ENCODE measurements around the gene CYSLTR2. TPM values are rescaled to one million over a fixed set of nuclear protein-coding genes. Genes with fewer than 3 reads are reported as not detected.

The CYSLTR2 gene
- total RNA-seq, 1 donor from 2014 or later, result not detected

DNA sequence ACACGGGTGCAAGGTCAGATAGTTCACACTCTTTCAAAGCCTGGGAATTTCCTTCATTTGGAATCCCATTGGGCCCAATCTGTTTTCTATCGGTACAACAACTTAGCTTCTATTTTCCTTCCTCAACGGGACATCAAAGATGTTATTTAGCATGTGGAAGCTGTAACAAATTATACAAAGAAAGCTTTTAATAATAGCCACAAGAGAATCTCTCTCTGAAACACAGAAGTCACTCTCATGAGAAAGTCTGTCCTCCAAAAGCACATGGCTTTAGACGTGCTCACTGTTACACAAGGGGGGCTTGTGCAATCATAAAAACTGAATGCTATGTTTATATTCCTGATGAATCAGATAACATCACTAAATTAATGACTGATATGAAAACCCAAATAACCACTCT is 28.9 kb upstream of the CYSLTR2 start:
- Mint-ChIP-seq H3K9me3 (ENCODE audit: low read depth) (peaks cover 9% of the 10 kb centered on the region), H3K4me3 (ENCODE audit: unreplicated experiment) (no peak overlapping the region), H3K27me3 (ENCODE audit: low read depth) (no peaks in the 10 kb centered on the region), H3K27ac (ENCODE audit: unreplicated experiment) (no peak overlapping the region), H3K36me3 (ENCODE audit: low read depth) (peaks cover 2% of the 10 kb centered on the region), H3K4me1 (ENCODE audit: low read depth) (no peaks in the 10 kb centered on the region)
- no peak for DNase-seq (ENCODE audit: low spot score)
- TF ChIP-seq CTCF (IDR thresholded peaks at IDR 0.05), result no peak

DNA sequence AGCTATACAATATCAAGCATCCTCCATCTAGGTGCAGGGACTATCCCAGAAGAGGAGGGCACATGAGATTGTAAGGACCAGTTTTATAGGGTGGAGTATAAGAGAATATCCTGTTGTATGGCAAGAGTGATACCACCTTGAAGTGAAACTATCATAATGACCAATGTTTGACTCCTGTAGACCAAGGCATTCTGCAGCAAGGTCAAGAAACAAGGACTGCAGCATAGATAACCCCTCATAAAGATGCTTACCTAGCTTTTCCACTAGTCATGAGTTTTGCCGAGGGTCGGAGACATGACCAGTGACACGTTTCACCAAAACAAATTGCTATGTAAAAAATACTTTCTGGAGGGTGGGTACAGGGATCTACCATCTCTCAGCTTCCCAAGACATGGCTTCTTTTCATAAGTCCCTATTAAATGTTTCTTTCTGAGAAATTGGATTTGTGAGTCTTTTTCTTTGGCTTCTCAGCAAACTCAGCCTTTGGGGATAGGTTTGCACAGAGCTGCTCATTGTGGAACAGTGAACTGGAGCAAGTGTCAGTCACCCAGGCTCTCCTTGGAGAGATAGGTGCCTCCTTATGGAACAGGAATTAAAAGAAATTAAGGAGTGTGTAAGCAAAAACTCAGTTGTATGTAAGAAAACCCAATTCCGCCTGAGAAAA is 28.2 kb upstream of the CYSLTR2 start:
- H3K9me3 Mint-ChIP-seq (ENCODE audit: low read depth), result peaks cover 9% of the 10 kb centered on the region
- no peaks in the 10 kb centered on the region for H3K4me1 Mint-ChIP-seq (ENCODE audit: low read depth)
- no peak overlapping the region for H3K4me3 Mint-ChIP-seq (ENCODE audit: unreplicated experiment)
- TF ChIP-seq CTCF (IDR thresholded peaks at IDR 0.05), result no peak
- H3K27me3 Mint-ChIP-seq (ENCODE audit: low read depth), result no peaks in the 10 kb centered on the region
- no peak overlapping the region for H3K27ac Mint-ChIP-seq (ENCODE audit: unreplicated experiment)
- no peaks in the 10 kb centered on the region for H3K36me3 Mint-ChIP-seq (ENCODE audit: low read depth)
- no peak for DNase-seq (ENCODE audit: low spot score)

DNA sequence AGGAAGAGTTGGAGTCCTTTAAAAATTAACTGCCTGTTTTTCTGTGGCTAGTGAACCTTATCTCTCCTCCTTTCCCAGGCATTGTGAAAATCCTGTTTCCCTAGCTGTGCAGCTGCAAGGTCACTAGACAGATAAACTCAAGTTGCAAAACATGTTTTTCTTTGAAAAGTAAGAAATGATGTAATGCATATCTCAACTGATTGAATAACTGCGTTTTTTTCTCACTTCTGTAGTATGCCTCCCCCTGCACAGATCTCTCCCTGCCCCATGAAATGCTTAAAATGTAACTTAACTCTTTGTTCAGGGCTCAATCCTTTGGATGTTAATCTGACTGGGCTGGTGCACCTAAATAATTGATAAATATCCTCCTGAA is 27.7 kb upstream of the CYSLTR2 start:
- no peak overlapping the region for H3K4me3 Mint-ChIP-seq (ENCODE audit: unreplicated experiment)
- H3K4me1 Mint-ChIP-seq (ENCODE audit: low read depth), result peaks cover 2% of the 10 kb centered on the region
- no peaks in the 10 kb centered on the region for H3K36me3 Mint-ChIP-seq (ENCODE audit: low read depth)
- no peak for TF ChIP-seq CTCF (IDR thresholded peaks at IDR 0.05)
- no peaks in the 10 kb centered on the region for H3K27me3 Mint-ChIP-seq (ENCODE audit: low read depth)
- H3K9me3 Mint-ChIP-seq (ENCODE audit: low read depth), result peaks cover 8% of the 10 kb centered on the region
- DNase-seq (ENCODE audit: low spot score), result no peak
- H3K27ac Mint-ChIP-seq (ENCODE audit: unreplicated experiment), result no peak overlapping the region

- no peaks in the 10 kb centered on the region for H3K36me3 Mint-ChIP-seq (ENCODE audit: low read depth)
- H3K9me3 Mint-ChIP-seq (ENCODE audit: low read depth), result no peaks in the 10 kb centered on the region
- peaks cover 7% of the 10 kb centered on the region for H3K4me1 Mint-ChIP-seq (ENCODE audit: low read depth)
- no peak for DNase-seq (ENCODE audit: low spot score)
- H3K27ac Mint-ChIP-seq (ENCODE audit: unreplicated experiment), result no peak overlapping the region
- TF ChIP-seq CTCF (IDR thresholded peaks at IDR 0.05), result no peak
- H3K4me3 Mint-ChIP-seq (ENCODE audit: unreplicated experiment), result no peak overlapping the region
- no peaks in the 10 kb centered on the region for H3K27me3 Mint-ChIP-seq (ENCODE audit: low read depth)
Observed at GRCh38 chr13:48626726-48627451, 26.8 kb upstream of the CYSLTR2 start.

DNA sequence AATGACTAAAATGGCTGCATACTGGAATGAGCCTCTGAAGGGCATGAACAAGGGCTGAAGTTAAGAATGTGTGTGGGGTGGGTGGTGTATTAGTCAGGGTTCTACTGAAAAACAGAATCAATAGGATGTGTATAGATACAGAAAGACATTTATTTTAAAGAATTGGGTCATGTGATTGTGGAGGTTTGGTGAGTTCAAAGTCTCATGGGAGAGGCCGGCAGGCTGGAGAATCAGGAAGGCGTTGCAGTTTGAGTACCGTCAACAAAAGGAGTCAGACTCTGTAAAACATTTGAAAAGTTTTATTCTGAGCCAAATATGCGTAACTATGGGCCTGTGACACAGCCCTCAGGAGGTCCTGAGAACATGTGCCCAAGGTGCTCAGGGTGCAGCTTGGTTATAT is 24.5 kb upstream of the CYSLTR2 start:
- TF ChIP-seq CTCF (IDR thresholded peaks at IDR 0.05), result no peak
- Mint-ChIP-seq H3K27ac (ENCODE audit: unreplicated experiment) (no peak overlapping the region), H3K9me3 (ENCODE audit: low read depth) (no peaks in the 10 kb centered on the region), H3K4me3 (ENCODE audit: unreplicated experiment) (no peak overlapping the region), H3K27me3 (ENCODE audit: low read depth) (no peaks in the 10 kb centered on the region), H3K36me3 (ENCODE audit: low read depth) (no peaks in the 10 kb centered on the region), H3K4me1 (ENCODE audit: low read depth) (peaks cover 7% of the 10 kb centered on the region)
- no peak for DNase-seq (ENCODE audit: low spot score)

Measured in chondrocyte (in vitro differentiated cells).